Transverse colon (tissue), 4 donors: ENCODE results near the gene PDCL3. TPM values are rescaled to one million over a fixed set of nuclear protein-coding genes. Genes with fewer than 3 reads are reported as not detected.

Experiments used
- DNase-seq: peaks from one replicate; pipeline ENCODE4 v3.0.0-alpha.2; 2019
- H3K27ac ChIP-seq, 4 donors: fragments of 200-600 bp; sonication (generic); 2 replicates each; pipeline ENCODE4 v1.5.1; 2016 to 2018; ENCODE audit warnings: inconsistent platforms in 4 of 4
- H3K27me3 ChIP-seq: fragments of 200-600 bp; sonication (generic); 2 replicates; pipeline ENCODE4 v1.5.1; 2017; ENCODE audit warnings: inconsistent platforms
- H3K36me3 ChIP-seq, 4 donors: fragments of 200-600 bp; sonication (generic); 2 replicates each; pipeline ENCODE4 v1.5.1; 2017 to 2019; ENCODE audit warnings: inconsistent platforms in 4 of 4
- H3K4me1 ChIP-seq, 4 donors: fragments of 200-600 bp; sonication (generic); 2 replicates each; pipeline ENCODE4 v1.5.1; 2017 to 2020; ENCODE audit warnings: inconsistent platforms in 4 of 4
- H3K4me3 ChIP-seq, 4 donors: fragments of 200-600 bp; sonication (generic); 1 replicate in 1 of 4; 2 replicates in 3 of 4; pipeline versions ENCODE4 v1.5.1 to v1.6.1; 2017 to 2019; ENCODE audit warnings: inconsistent platforms in 4 of 4
- H3K9me3 ChIP-seq, 2 donors: fragments of 200-600 bp; sonication (generic); 2 replicates each; pipeline ENCODE4 v1.5.1; 2017 to 2019; ENCODE audit warnings: inconsistent platforms in 2 of 2
- CTCF ChIP-seq, 5 experiments: fragments of 200-600 bp in 3 of 5; fragments of 450-650 bp in 2 of 5; sonication (generic) in 3 of 5; IDR thresholded peaks; 1 replicate in 2 of 5; 2 replicates in 3 of 5; pipeline ENCODE4 v1.5.1; 2016 to 2017; ENCODE audit warnings: antibody characterized with exemption in 5 of 5, inconsistent platforms in 3 of 5, mild to moderate bottlenecking in 2 of 5, moderate library complexity in 1 of 5
- EP300 ChIP-seq: sonication (generic); formaldehyde crosslinking; IDR thresholded peaks from one replicate; pipeline ENCODE4 v1.6.1; 2017; ENCODE audit warnings: antibody characterized with exemption, low read depth
- POLR2A ChIP-seq: fragments of 450-650 bp; IDR thresholded peaks from one replicate; pipeline ENCODE4 v1.6.1; 2016; ENCODE audit warnings: antibody characterized with exemption, mild to moderate bottlenecking, moderate library complexity
- POLR2AphosphoS5 ChIP-seq, 3 donors: sonication (generic); formaldehyde crosslinking; IDR thresholded peaks; one replicate each; pipeline ENCODE4 v1.6.1; 2016; ENCODE audit warnings: antibody characterized with exemption in 3 of 3
- WGBS, 2 donors: methylation state at CpG; one replicate each; pipeline ENCODE4 v1.1.5; 2018; ENCODE audit warnings: low coverage in 1 of 2; 5-methylcytosine and 5-hydroxymethylcytosine counted together
- in situ Hi-C, 4 donors: fragments of 200-750 bp; cut with MboI; loops; one replicate each; pipeline versions ENCODE4 v1.15.0 to v1.15.1; 2017; ENCODE audit warnings: low sequenced_read_pairs in 3 of 4, low pct_ligation_motif_present in 1 of 4, low pct_unique_long_range_greater_than_20kb in 1 of 4
- intact Hi-C: fragments of 100-400 bp; cut with DNase I; formaldehyde crosslinking; loops from one replicate; pipeline ENCODE4 v1.15.1; 2023; ENCODE audit warnings: low total_unique reads
- total RNA-seq, 4 donors: library from RNA; depleted of rRNA; stranded (reverse); fragments of >200 nt; gene quantifications; one replicate each; pipeline ENCODE4 v1.1.0, GENCODE V29; 2016

PDCL3 gene
- total RNA-seq, 4 donors from 2014 or later, result 2.2 to 17.3 (median 15.8) TPM; not detected in 1

DNA sequence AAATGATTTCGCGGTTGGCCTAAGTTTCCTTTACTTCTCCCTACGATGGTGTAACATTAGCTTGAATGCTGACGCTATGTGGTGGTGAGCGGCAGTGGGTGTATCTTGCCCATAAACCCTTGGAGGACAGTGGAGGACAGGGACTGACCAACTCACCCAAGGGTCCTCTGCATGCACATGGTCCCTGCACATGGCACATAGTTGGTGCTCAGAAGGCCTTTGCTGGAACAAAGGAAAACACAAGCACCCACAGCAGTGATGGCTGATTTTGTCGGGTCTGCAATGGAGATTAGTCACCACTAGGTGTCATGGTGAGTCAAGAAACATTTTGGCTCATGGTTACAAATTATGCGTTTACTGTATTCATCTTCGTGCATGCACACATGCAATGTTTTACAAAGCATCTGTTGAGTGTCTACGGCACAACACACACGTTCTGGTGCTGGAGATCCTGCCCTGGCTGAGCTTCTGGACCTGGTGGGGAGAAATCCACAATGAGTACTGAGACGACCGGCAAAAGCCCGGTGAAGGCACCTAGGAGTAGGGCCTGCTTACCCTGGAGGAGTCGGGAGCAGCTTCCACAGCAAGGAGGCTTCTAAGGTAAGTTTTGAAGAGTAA lies 44.0 kb downstream of the PDCL3 start:
- Histone ChIP-seq H3K27ac (no peak overlapping the region), H3K4me3 (no peak overlapping the region), H3K36me3 (no peaks in the 10 kb centered on the region), H3K4me1 (peaks cover 0 to 9% (median 0%) of the 10 kb centered on the region in 4 donors), H3K27me3 (no peaks in the 10 kb centered on the region), H3K9me3 (no peaks in the 10 kb centered on the region)
- in situ Hi-C loops, result loop anchor here in 3 of 4 donors (10.0 to 25.0 kb wide), 3 partner anchors 378 to 388 kb away; no protein-coding TSS in a partner anchor
- TF ChIP-seq CTCF (IDR thresholded peaks at IDR 0.05) (peak; percentile 74 to 78 (median 77)), EP300 (no peak)
- intact Hi-C loops, result loop anchor here (5.0 kb wide), 1 partner anchor 380 kb away; no protein-coding TSS in a partner anchor
- DNase-seq, result peak; percentile 20
- WGBS, 2 donors, result 54 to 70% methylated on average over 5 to 14 of the region's 14 CpGs

GRCh38 chr2:100610381-100610831 lies 47.6 kb downstream of the PDCL3 start:
- H3K4me3 ChIP-seq, result no peak overlapping the region
- 19 to 40% methylated on average over 1 to 12 of the region's 13 CpGs for WGBS, 2 donors
- no peak overlapping the region for H3K27ac ChIP-seq
- no peaks in the 10 kb centered on the region for H3K27me3 ChIP-seq
- in situ Hi-C loops, result loop anchor here in 2 of 4 donors (10.0 to 25.0 kb wide), 2 partner anchors 374 to 377 kb away; no protein-coding TSS in a partner anchor
- no peaks in the 10 kb centered on the region for H3K4me1 ChIP-seq
- no peak for TF ChIP-seq POLR2AphosphoS5 (IDR thresholded peaks at IDR 0.05)
- TF ChIP-seq CTCF (IDR thresholded peaks at IDR 0.05), result peak; percentile 29 to 54 (median 39)
- H3K9me3 ChIP-seq, result no peaks in the 10 kb centered on the region
- H3K36me3 ChIP-seq, result no peaks in the 10 kb centered on the region
- DNase-seq, result peak; percentile 54
- intact Hi-C loops, result loop anchor here (10.0 kb wide), 1 partner anchor 114 kb away; no protein-coding TSS in a partner anchor

GRCh38 chr2:100611079-100612029 lies 48.6 kb downstream of the PDCL3 start:
- Histone ChIP-seq H3K27me3 (no peaks in the 10 kb centered on the region), H3K4me1 (no peaks in the 10 kb centered on the region), H3K36me3 (no peaks in the 10 kb centered on the region), H3K4me3 (no peak overlapping the region), H3K9me3 (no peaks in the 10 kb centered on the region), H3K27ac (no peak overlapping the region)
- TF ChIP-seq POLR2A, result no peak
- TF ChIP-seq CTCF (IDR thresholded peaks at IDR 0.05), result no peak
- TF ChIP-seq EP300, result no peak
- TF ChIP-seq POLR2AphosphoS5 (IDR thresholded peaks at IDR 0.05), result no peak
- intact Hi-C loops (loop anchor here (10.0 kb wide), 1 partner anchor 113 kb away; no protein-coding TSS in a partner anchor), in situ Hi-C loops (loop anchor here in 2 of 4 donors (10.0 to 25.0 kb wide), 2 partner anchors 373 to 376 kb away; no protein-coding TSS in a partner anchor)
- 87 to 100% methylated on average over 3 to 23 of the region's 24 CpGs for WGBS, 2 donors
- no peak for DNase-seq
